COLO829 (cell line): ENCODE measurements around the gene CEP104.

ENCODE experiments used
- DNase-seq: peaks from one replicate; pipeline ENCODE4 v3.0.0; 2012; ENCODE audit warnings: low spot score

The CEP104 gene

DNA sequence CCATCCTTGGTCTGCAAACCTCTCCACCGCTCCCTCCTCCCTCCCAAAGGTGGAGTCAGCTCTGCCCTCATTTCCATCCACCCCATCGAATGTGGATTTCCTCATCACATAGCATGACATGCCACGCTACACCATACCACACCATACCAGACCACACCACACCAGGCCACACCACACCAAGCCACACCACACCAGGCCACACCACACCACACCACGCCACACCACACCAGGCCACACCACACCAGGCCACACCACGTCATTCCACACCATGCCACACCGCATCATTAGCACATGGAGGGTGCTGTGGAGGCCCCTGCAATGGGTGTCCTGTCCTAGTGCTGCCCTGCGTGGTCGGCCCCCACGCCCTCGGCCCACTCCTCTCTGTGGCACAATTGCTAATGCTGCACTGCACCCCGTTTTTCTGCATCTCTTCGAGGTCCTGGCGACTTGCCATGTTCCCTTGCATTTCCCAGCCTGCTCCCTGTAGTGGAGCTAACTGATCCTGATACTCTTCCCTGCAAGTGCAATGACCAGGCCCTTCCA, 11.5 kb upstream of the CEP104 start:
- no peak for DNase-seq

DNA sequence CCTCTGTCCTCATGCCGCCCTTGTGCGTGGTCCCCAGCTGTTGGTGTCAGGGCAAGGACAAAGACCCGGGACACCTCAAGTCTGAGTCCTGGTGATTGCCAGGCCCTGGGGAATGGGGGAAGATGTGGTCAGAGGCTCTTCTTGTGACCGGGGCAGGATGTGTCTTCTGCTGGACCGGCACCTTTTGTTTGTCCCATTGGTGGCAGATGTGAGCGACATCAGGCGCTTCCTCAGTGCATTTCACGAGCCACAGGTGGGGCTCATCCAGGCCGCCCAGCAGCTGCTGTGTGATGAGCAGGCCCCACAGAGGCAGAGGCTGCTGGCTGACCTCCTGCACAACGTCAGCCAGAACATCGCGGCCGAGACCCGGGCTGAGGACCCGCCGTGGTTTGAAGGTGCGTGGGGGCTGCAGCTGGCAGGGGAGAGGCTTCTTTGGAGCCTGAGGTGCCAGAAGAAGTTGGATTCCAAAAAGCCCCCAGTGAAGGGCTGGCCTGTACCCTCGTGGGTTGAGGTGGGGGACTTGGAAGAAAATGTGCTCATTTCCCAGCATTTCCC, 8.7 kb upstream of the CEP104 start:
- no peak for DNase-seq

DNA sequence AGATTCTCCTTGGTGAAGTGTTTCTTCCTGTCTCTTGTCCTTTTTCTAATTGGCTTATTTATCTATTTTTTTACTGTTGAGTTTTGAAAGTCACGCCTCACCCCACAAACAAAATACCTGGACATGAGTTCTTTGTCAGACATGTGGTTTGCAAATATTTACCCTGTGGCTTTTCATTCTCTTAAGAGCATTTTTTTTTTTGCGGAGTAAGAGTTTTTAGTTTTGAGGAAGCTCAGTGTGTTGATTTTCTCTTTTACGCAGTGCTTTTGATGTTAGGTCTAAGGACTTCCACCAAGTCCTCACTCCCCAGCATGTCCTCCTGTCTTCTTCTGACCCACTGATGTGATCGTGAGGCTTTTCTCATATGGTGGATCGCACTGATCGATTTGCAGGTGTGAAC, 7.9 kb upstream of the CEP104 start:
- no peak for DNase-seq

DNA sequence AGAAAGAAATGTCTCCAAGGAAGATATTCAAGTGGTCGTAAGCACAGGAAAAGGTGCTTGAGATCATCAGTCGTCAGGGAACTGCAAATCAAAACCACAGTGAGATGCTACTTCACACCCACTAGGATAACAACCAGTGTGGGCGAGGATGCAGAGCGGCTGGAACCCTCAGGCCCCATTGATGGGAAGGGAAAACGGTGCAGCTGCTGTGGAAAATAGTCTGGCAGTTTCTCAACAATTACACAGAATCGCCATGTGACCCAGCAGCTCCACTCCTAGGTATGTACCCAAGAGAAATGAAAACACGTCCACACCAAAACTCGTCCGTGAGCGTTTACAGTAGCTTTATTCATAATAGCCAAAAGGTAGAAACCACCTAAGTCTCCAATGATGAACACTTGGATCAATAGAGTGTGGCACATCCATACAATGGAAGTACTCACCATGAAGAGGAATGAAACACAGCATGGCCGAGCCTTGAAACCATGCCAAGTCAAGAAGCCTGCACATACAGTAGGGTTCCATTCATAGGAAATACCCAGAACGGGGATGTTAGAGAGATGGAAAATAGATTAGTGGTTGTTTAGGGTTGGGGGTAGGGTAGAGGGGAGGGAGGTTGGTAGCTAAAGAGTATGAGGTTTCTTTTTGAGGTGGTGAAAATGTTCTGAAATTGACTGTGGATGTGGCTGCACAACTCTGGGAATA, 6.4 kb upstream of the CEP104 start:
- peak; percentile 56 for DNase-seq

DNA sequence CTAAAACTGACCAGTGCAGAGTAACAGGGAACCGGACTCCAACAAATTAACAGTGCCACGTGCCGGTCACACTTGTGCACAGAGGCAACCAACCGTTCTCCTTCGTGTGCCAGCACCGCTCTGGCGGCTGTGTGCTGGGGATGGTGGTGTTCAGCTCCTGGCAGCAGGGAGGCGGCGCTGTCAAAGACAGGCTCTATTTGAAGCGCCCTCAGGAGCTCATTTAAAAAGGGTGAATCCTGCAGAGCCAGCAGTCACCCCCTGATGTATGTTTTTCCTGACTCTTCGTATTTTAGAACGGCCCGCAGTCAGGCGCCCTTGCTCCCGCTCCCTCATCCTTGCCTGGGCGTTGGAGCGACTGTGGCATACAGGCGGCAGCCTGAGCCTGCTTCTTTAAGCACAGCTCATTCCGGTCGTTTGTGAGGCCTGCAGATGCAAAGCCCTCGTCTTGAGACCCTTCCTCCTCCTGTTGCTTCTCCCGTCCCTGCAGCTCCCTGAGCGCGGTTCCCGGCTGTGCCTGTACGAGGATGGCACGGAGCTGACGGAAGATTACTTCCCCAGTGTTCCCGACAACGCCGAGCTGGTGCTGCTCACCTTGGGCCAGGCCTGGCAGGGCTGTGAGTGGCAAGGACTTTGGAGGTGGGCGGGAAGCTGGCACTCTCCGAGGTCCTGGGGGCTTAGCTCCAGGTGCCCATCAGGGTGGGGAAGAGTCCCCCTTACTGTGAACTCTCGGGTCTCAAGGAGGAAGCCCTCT, 1.4 kb upstream of the CEP104 start:
- no peak for DNase-seq

DNA sequence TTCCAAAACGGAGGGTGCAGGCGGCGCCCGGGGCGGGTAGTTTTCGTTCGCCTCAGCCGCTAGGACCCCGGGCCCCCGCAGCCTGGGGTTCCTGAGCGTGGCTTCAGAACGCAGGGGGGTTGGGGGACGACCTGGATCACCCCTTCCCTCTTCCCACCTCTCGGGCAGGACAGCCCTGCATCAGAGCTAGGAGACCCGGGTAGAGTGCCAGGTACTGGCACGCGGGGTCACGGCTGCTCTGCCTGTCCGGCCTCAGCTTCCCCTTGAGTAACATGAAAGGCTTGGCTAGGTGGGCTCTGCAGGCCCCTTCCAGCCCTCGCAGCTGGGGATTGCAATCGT, 749 bp upstream of the CEP104 start:
- DNase-seq, result no peak

DNA sequence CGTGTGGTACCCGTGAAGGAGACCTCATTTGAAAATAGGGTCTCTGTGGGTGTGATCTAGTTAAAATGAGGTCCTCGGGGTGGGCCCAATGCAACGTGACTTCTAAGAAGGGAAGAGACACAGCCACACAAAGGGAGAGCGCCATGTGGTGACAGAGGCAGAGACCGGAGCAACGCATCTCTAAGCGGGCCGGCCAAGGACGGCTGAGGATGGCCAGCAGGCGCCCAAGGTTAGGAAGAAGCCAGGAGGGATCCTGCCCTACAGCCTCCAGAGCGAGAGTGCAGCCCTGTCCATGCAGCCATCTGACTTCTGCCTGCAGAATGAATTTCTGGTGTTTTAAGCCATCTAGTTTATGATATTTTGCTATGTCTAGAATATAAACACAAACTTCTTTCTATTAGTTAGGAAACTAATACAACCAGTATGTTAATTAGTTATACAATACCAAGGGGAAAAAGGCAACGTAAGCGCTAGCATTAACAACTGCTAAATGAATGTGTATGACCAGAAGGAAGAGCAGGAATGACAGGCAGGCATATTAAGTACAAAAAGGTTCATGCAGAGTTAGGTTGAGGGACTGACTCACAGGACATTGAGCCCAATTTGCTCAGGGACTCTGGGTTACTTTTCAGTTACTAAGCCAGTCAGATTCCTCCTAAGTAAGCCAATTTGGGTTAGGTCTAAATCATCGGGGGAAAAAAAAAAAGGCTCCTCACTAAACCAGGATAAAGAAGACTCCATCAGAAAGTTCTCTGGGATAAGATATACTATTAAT, 4.1 kb downstream of the CEP104 start:
- DNase-seq, result no peak

DNA sequence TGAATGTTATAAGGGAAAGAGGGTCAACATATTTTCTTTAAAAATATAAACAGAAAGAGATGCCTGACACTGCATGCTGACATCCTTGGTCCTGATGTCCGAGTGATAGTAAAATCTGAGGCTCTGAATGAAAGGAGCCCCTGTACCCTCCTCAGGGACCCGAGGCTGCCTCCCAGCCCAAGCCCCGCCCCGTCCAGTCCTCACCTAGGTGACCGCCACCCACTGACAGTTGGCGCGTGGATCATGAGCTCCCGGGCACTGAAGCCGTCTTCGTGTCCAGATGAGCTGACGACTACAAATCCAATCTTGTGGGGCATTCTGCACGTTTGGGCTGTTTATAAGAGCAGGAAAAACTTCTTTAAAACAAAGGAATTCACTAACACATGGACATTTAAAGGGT, 4.9 kb downstream of the CEP104 start:
- DNase-seq, result no peak

DNA sequence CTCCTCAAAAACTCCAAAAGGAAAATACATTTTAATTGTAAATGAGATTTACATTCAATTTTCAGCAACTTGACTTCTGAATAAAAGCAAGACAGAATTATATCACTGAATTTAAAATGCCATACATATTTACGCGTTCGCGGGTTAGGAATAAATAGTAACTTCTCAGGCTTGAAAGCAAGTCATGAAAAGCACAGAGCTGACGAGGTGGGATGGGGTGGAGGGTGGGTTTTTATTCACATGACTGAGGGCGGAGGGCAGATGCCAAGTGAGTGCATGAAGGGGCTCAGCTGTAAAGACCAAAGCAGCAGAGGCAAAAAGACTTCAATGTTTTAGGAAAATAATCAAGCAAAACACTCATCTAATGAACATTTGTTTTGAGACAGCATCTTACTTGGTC, 5.7 kb downstream of the CEP104 start:
- DNase-seq, result no peak

DNA sequence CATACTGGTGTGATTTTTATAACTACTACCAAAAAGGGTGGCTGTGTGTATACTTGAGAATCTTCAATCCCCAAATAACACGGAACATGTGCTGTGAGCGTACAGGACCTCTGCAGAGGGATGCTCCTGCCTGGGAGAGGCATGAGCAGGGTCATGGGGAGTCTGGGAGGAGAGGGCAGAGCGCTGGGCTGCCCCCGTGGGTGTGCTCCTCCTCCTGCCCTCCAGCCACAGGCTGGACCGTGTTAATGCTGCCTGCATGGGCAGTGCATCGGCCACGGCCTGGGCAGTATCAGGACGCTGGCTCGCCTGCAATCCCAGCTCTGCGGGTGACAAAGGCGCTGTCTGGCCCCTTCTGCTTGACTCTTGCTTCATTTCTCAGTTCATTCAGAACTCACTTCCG, 6.2 kb downstream of the CEP104 start:
- DNase-seq, result no peak

DNA sequence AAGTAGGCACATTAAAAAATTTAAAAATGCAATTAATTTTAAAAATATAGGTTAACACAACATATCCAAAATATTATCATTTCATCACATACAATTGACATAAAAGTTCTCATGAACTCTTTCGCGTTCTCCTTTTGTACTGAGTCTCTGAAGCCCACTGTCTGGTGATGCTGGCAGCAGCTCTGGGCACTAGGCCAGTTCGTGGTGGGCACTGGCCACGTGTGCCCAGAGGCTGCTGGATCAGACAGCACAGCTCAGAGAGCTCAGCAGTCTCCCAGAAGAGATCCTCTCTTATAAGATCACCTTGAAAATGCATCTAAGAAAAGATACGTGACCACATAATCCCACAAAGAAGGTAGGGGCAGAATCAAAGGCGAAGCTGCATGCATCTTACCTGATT, 9.9 kb downstream of the CEP104 start:
- DNase-seq, result no peak

DNA sequence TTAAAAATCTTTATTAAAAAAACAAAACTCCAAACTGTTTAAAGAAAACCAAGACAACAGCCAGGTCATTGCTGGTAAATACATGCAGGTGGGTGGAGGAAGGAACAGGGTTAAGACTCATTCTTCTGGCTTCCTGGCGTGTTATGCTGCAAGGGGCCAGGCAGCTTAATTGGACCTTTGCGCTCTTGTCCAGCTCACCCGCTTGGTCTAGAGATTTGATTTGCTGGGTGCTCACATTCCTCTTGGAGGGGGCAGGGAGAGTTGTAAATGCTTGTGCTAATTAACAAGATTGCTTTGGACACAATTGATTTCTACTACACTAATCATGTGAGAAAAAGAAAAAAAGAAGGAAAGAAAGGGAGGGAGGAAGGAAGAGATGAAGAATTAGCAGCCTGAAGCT, 10.5 kb downstream of the CEP104 start:
- DNase-seq, result no peak

DNA sequence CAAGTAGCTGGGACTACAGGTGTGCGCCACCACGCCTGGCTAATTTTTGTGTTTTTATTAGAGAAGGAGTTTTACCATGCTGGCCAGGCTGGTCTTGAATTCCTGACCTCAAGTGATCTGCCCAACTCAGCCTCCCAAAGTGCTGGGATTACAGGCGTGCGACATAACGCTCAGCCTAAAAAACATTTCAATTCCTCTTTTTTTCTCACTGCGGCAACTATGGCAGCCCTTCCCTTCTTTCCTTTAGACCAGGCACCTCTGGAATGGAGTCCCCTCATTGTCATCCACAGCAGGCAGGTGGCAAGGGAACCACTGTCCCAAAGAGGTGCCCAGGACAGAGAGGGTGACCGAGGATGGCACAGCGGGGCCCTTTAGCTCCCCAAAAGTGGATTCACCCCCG, 14.1 kb downstream of the CEP104 start:
- DNase-seq, result no peak

DNA sequence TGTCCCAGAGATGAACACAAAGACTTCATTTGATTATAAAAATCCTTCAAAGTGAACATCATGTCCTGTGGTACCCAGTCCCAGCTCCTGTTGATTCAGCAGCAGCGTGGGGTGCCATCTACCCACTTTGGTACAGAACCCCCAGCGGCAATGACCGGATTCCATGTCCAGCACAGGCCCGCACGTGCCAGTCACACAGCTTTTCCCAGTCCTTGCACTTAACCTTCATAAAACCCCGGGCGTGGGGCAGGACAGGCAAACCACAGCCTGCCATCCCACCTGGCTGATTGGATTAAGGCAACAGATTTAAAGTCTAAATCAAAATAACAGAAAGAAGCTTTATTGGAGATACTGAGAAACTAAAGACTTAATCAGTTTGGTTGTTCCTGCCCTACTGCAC, 15.5 kb downstream of the CEP104 start:
- no peak for DNase-seq

DNA sequence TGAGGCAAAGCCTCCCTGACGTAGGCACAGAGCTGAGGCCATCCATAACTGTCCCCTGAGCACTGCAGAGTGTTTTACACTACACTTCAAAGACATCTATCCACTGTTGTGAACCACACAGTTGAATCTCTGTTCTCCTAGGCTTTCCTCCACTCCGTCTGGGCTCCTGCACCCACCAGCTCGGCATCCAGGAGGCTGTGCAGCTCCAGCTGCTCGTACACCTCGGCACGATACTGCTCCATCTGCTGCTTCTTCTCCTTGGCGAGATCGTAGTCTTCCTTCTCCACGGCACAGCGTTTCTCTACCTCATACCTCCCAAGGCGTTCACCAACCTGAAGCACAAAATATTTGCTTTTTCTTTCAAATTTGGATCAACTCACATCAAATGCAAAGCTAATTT, 18.2 kb downstream of the CEP104 start:
- DNase-seq, result no peak

DNA sequence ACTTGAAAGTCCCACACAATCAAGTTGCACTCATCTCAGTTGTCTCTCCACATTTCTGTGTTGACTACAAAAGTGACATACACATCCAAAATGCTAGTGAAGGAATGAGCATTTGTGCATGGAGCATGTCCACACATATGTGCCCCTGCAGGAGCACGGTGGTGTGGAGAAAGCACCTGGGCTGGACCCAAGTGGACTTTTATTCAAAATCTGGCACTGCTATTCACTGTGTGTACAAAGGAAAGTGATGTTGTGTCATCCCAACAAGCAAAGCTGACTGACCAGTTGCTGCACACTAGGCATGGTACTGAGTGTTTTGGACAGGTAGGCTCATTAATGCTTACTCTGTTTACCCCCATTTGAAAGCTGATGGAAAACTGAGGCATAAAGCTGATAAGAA, 19.3 kb downstream of the CEP104 start:
- DNase-seq, result no peak

DNA sequence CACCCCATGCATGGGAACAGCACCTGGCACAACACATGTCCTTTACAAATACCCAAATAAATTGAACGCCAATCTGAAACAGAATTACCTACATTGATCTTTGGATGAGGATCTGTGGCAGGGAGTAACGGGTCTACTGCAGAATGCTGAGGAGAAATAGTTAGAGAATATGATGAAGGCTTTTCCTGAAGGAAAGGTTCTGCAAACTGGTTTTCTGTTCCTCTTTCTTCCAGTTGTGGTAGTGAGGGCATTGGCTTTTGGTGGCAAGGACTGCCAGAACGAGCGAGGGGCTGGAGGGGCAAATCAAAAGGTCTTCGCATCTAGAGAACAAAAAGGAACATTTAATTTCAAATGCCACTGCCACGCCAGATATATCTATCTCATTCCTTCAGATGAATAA, 19.8 kb downstream of the CEP104 start:
- no peak for DNase-seq

DNA sequence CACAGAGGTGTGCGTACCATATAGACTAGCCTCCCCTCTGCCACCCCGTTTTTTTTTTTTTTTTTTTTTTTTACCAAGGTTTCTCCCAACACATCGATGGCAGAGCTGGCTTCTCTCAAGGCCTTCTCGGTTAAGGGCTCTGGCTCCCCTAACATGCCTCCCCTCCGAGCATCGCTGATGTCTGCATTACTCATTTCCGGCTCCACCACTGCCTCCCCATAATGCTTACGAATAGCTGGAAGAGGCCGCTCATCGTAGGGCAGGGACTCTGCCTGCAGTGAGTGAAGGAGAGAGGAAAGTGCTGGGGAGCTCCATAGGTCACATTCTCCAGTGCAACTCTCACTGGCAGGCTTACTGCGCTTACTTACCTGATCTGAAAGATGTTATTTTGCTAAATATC, 20.6 kb downstream of the CEP104 start:
- DNase-seq, result no peak

DNA sequence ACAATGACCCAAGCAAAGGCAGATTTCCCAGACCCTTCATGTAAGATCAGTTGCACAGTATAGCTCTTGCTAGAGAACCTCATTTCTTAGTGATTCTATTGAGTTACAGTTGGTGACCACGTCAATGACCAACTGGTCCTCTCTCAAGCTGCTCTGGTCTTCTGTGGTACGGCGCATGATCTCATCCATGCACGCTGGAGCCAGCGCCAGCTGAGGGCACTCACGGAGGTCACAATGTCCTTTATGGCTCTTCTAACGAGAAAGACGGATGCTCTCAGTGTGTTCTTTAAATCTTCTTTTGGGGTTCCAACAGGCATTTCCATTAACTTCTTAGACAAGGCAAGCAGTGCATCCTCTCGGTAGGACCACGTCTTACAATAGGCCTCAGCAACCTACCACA, 22.3 kb downstream of the CEP104 start:
- DNase-seq, result no peak

DNA sequence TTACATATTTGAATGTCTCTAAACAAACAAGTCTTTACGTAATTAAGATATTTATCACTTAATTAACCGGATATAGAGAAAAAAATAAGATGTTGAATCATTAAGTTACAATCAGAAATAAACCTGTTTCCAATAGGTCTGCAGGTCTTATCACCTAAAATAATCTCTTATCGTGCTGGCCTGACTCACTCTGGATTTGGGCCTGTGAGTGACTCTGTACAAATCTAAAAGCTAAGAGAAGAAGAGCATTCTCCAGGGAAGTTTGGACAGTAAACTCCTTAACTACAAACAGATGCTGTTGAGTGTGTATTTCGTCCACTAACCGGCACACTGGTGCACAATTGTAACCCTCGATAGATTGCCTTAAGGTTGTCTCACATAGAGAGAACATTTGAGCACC, 25.3 kb downstream of the CEP104 start:
- DNase-seq, result no peak

DNA sequence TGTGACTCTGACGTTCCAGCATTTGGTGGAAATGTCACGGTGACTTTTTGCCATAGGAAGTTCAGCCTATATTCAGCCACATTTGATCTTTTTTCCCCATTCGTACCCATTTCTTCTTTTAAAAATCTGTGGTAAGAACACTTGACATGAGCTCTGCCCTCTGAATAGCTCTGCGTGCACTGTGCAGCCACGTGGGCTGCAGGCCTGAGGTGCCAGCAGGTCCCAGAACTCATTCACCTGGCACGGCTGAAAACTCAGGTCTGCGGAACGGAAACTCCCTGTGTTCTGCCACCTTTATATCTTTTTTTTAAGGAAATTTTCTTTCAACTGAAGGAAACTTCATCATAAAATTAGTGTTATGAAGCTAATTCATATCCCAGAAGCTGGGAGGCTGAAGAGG, 28.6 kb downstream of the CEP104 start:
- no peak for DNase-seq

DNA sequence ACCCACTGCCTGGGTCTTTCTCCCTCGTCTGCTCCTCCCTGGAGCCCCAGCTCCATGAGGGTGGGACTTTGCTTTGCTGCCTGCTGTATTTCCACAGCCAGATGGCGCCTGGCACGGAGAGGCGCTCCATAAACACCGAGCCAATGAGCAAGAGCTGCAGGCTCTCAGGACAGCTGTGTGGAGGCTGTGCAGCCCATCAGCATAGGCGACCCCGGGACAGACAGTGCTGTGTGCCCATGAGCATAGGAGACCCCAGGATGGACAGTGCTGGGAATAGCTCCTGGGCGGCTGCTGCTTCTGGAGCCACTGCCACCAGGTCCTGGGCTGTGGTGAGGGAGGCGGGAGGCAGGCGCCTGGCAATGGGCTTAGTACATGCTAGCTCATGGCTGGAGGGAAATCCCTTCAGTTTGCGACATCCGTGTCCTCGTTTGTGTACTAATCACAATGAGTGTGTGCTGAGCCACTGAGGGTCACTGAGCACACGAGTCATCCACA, 29.2 kb downstream of the CEP104 start:
- no peak for DNase-seq

DNA sequence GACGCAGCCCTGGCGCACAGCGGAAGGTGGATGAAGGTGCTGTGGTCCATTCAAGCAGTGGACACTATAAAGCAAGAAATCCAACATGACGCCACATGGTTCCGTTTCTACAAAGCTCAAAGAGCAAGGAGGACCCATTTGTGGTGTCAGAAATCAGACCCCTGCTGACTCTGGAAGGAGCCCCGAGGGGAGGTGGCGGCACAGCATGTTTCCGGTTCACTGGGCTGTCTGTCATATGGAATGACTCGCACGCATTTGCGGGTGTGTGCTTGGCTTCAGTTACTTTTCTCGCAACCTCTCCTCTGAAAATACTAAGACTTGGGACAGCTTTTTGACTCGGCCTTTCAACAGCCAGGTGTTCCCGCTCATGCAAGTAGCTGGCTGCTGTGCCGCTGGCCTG, 31.7 kb downstream of the CEP104 start:
- no peak for DNase-seq
